HG03108 (cell line): ENCODE data around the gene MARCHF3.
"Not testable (repeated sequence)": the region's sequence is repeated elsewhere in the genome, so short reads cannot be mapped to it uniquely, and the experiment has no call there.

Source experiments
- ATAC-seq: cut with Tn5 transposase; IDR thresholded peaks from one replicate; pipeline ENCODE4 v1.9.1; 2021; ENCODE audit warnings: moderate library complexity; ENCODE audit not compliant: unreplicated experiment

The MARCHF3 gene

DNA sequence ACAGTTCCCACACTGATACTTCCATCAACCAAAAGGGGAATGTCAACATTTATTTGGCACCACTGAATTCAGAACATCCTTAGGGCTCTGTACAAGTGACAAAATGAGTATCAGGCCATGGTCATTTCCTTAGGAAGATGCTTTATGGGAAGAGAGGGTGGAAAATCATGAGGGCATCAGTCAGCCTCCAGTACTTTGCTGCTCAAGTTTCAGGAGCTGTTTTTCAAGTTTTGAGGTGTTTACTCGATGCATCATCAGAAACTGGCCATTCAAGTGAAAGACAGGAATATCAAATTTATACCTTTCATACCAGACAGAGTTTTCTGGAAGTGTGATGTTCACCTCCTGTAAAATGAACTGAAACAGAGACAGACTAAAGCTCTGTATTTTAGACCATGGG is 21.2 kb upstream of the MARCHF3 start:
- no peak for ATAC-seq

DNA sequence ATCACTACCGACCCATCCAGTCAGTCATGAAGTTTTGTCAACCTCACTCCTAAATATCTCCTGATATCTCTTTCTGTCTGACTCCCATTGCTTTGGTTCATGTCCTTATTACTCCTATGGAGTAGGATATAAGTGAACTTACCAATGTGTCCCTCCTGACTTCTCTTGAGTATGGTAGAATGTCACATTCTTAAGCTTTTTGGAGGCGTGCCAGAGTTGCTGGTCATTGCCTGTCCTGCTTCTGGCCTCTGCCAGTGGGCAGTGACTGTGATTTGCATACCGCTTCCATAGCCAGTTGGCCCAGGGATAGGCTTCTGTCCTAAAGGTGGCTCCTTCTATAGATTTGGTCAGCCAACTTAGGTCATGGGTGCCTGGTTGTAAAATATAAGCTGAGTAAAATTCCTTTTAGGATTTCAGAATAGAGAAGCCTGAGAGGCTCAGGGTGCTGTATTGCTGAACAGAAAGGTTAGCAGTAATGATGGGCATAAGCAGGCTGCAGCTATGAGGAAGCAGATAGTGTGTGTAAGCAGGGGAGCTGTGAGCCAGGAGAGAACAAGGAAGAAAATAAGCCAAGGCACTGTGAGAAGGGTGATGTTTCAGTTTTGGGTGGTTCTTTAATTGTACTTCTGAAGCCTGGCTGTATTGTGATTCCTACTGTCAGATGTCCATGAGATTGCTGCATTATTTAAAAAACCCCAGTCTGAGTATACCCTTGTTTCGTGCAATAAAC is 16.1 kb upstream of the MARCHF3 start:
- no peak for ATAC-seq

DNA sequence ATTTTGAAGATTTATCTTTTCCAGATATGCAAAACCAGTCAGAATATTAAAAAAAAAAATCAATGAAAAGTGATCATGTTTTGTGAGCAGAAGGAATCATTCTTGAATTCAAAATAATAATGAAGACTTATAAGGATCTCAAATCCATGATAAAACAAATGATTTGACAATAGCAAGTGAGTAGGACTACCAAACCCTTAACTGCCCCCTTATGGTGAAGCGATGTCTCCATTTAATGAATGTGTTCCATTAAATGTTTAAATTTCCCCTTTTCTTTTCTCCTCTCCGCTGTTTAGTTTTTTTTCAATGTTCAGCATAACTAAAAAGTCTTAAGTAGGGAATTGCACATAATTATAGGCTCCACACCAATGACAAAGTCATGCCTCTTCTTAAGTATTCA is 12.2 kb upstream of the MARCHF3 start:
- no peak for ATAC-seq

DNA sequence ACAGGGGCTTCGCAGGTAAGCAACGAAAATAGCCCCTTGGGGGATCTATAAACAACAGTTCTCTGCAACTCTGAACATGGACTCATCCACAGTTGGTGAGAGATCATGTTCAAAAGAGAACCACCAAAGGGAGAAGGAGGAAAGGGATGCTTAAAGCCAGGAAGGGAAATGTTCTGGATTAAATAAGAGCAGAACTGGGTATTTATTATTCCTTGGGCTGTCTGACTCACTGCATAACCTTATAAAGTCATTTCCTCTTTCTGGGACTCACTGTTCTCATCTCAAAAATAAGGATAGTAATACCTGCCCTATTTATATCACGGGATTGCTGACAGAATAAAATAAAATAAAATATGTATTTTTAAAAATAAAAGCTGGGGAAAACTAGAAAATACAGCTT is 11.2 kb upstream of the MARCHF3 start:
- ATAC-seq = no peak

DNA sequence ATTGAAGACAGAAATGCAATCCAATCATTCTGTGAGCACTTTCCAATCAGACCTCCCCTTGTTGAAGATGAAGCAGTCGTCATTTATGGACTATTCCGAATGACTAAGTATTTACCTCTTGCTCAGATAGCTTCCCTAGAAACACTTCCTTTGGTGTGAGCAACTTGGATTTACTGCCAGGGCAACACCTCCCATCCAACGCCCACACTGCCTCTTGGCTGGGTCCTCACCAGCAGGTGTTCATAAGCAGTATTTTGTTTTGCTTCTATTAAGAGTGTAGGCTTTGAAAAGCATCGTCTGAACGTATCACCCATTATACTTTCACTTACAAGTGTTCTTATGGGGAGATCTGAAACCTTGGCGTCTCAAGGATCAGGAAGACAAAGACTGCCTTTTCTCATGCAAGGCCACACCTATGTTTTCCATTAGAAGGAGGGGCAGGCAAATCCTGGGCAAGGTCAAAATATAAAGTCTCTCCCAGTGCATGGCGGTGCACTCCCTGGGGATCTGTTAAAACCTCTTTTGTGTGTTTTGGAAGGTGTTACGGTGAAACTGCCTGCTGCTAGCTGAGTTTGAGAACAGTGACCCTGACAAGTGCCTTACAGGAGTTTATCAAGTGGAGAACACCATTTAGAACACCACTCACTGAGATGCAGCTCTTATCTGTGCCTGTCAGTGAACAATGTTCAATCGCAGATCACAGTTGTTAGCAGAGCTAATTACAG is 10.6 kb upstream of the MARCHF3 start:
- ATAC-seq = no peak

DNA sequence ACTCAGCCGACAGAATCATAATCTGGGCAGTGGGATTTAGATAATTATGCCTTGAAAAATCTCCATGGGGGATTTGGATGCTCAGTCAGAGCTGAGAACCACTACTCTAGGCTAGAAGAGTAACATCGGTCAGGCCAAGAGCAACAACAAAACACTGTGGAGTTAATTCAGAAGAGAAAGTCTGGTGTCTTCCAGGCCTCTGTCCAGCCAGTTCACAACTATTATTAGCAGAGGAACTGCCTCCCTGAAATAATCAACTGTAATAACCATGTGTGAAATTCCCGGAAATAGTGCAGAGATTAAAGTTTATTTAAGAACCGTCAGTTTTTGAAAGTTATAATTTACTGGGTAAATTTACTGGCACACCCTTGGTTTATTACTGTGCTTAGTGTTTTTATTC is 8.2 kb upstream of the MARCHF3 start:
- no peak for ATAC-seq

DNA sequence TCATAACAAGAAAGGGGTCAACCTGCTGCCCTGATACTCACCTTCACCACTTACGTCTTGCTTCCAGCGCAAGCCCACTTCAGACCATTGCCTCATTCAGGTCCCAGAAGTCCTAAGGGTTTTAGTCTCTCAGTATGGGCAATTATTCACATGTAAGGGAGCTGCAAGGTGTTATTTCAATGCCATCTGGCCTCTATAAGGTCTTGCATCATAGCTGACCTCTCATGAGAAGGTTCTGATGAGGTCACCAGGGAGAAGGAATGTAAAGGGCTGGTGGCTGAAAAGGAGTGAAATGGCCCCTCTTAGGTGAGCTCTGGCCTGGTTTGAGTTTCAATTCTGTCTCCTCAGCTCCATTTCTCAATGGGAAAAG is 1.5 kb upstream of the MARCHF3 start:
- ATAC-seq = no peak

DNA sequence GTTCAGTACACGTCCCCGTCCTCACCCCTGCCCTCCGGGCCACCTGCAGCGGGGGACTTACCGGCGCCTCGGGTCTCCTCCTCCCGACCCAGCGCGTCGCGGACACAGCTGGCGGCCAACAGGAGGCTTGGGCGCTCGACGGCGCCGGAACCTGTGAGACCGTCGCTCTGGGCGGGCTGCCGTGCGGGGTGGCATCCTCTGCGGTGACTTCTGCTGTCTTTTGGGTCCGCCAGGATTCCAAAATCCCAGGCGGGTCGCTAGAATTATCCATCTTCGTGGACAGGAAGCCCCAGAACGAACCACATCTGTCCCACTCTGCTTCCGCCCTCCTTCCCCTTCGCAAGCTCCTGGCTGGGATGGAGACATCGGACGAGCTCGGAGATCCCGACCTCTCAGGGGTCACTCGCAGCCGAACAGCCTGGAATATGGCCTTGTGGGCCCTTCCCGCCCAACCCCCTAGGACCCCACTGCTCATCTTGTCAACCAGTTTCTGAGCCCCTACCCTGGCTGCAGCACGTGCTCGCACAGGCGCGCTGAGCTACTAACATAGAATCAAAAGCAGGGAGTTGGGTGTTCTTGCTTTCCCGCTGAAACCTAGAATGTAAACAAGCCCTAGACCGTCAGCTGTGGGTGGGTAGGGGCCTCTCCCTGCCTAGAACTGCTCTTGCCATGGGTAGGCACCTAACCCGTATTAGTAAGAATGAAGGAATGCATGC is 947 bp upstream of the MARCHF3 start:
- ATAC-seq = no peak

DNA sequence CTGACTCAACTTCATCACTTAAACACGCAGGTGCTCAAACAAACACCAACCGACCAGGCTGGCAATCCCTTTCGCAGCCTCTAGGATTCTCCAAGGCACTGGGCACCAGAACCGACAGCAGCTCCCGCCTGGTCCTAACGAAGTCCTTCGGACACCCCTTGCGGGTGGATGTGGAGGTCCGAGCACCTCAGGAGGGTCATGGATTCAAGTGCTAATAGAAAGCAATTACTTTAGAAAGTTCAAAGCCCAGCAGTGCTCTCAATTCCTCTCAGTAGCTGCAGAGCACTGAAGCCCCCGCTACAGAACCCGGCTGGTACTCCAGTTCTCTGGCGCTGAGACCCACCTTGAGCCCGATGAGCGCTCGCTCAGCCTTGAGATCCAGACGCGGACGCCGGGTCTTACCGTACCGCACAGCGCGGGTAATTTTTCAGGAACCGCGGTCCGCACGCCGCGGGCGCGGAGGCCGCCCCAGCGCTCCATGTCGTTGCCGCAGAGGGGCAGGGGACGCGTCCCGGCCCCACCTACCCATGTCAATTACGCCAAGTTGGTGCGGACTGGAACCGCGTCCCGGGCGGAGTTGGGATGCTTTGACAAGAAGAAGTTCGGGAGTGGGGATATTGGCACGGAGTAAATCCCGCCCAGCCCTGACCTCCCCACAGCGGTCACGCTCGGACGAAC is 638 bp downstream of the MARCHF3 start:
- ATAC-seq = peak; percentile 3

DNA sequence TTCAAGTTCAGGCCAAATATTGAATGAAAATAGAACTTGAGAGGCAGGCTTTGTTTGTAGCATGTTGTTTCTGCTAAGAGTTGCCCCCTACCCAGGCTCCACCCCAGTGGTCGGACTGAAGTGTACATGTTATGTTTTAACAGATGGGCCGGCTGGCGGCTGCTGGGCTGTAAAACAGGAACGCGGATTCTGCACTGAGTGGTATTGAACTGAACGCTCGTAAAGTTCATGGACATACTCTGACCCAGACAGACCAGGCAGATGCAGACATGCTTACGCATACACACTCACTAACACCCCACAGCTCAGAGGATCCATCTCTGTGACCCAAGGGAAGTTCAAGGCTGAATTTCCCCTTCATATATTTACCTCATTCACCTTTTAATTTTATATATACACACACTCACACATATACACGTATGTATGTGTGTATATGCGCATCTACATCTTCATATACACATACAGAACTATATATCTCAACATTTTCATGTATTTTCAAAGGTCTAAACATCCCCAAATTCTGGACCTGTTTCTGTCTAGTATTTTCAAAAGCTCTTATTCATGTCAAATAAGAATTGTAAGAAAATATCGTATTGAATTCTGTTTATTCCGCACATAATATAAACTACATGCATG is 1.4 kb downstream of the MARCHF3 start:
- ATAC-seq = no peak

DNA sequence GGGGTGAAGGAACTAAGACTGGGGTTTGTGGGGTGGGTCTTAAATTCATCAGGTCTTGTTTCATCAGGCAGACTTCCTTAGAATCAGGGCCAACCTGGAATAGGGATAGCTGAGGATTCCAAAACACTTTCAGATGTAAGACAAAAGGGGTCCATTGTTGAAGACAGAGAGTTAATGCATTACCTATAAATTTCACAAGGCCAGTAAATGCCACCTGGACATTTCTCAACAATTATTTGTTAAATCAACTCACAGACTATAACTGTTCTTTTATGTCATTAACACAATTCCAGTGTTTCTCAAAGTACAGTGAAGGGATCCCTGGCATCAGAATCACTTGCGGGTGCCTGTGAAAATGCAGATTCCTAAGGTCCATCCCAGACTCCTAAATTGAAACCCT is 2.8 kb downstream of the MARCHF3 start:
- no peak for ATAC-seq

DNA sequence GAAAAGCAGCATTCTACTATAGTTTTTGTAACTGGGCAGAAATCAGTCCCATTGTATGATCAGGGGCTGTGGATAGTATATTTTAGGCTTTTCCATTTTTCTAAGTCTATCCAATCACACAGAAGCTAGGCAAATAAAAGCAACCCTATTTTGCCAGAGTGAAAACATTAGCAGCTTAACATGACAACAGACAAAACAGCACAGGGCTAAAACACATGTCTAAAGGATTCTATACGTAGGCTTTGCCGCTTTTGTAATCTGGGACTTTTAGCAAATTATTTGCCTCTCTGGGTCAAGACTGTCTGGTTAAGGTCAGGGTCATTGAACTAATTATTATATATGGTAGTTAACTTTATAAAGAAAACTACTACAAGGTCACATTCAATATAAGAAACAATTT is 4.2 kb downstream of the MARCHF3 start:
- no peak for ATAC-seq

DNA sequence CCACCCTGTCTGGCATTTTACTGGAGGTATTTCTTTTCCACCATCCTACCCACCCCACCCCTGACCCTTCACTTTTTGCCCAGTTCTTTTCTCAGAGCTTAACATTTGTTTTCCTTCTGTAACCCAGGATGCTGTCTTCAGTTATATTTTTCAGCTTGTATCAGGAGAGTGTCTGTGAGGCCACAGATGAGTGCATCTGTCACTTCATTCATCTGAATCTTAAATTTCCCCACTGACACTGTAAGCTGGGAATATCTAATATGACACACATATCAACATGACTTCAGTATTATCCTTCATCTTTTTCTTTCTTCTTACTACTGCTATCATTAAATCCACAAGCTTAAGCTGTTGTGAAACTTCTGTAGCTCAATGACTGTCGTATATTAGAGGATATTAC is 4.9 kb downstream of the MARCHF3 start:
- ATAC-seq = no peak

DNA sequence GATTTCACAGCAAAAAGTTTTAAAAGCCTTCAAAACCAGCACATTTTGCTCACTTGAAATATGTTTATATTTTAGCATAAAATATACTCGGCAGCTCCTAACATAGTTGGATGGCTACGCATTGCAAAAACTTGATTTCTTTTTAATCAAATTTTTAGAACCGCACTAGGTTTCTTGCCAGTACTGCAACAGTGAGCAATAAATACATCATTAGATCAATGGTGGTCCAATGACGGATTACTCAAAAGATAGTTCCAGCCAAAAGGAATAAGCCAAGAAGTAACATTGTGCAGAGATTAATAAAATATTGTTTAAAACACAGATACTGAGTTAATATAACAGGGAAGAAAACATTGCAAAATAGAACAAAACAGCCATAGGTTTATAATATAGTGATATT is 5.5 kb downstream of the MARCHF3 start:
- ATAC-seq = no peak

DNA sequence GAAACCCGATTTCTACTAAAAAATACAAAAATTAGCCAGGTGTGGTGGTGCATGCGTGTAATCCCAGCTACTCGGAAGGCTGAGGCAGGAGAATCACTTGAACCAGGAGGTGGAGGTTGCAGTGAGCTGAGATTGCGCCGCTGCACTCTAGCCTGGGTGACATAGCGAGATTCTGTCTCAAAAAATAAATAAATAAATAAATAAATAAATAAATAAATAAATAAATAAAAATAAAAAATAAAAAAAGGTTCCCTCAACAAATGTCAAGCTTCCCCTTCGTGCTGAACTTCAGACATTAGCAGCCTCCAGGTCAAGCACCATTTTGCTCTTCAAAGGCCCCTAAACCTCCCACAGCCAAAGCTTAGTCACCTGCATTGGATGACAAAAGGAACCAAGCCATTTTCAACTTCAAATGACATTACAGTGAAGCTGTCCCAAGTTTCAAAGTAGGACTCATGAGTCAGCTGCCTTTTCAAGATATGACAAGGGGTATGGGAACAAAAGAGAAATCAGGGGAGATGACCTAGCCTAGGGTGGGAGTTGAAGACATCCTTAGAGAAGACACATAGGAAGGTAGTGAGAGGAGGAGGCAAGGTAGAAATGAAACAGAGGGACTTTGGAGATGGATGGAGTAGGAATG is 6.7 kb downstream of the MARCHF3 start:
- ATAC-seq = not testable (repeated sequence)

DNA sequence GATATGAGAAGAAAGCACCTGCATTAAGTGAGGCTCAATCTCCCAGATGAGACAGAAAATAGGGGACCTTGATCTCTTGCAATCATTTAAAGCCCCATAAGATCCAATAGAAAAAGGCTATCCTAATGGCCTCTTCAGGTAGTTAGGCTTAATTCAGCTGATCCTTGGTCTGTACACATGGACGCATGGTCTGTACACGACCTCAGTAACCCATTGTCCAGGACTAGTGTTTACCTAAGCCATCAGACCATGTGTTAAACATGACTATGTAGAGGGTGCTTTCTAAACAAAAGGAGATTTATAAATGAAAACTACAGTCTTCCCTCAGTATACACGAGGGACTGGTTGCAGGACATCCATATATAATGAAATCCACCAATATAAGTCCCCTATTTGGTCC is 7.5 kb downstream of the MARCHF3 start:
- ATAC-seq = no peak

DNA sequence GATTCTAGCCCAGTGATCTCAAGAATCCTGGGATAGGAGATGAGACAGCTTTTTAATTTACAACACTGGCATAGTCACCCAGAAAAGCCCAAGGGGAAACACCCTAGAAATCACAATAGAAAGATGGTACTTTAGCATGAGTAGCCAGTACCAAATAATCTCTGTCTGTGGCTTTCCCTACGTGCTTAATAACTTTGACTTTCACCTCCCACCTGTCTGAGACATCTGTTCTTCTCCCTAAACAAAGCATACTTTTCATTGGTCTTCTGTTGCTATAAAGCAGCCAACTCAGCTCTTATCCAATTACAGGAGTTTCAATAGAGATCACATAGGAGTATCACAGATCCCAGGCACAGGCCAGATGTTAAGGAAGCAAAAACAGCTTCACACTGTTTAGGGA is 10.4 kb downstream of the MARCHF3 start:
- no peak for ATAC-seq

DNA sequence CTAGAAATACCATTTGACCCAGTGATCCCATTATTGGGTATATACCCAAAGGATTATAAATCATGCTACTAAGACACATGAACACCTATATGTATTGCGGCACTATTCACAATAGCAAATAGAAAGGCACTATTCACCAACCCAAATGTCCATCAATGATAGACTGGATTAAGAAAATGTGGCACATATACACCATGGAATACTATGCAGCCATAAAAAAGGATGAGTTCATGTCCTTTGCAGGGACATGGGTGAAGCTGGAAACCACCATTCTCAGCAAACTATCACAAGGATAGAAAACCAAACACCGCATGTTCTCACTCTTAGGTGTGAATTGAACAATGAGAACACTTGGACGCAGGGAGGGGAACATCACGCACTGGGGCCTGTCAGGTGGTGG is 13.6 kb downstream of the MARCHF3 start:
- ATAC-seq = not testable (repeated sequence)

DNA sequence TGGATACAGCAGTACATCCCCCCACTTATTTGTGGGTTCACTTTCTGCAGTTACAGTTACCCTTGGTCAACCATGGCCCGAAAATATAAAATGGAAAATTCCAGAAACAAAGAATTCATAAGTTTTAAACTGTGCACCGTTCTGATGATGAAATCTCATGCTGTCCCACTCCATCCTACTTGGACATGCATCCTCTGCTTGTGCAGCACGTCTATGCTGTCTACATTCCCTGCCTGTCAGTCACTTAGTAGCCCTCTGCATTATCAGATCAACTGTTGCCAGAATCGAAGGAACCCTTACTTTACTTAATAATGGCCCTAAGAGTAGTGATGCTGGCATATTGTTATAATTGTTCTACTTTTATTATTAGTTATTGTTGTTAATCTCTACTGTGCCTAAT is 14.6 kb downstream of the MARCHF3 start:
- no peak for ATAC-seq

DNA sequence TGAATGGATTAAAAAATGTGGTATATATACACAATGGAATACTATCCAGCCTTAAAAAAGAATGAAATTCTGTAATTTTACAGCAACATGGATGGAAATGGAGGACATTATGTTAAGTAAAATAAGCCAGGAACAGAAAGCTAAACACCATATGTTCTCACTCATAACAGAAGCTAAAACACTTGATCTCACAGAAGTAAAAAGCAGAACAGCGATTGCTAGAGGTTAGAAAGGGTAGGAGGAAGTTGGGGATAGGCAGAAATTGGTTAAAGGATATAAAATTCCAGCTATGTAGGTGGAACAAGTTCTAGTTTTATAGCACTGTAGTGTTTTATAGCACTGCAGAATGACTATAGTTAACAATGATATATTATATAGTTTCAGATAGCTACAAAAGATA is 15.8 kb downstream of the MARCHF3 start:
- peak; percentile 47 for ATAC-seq

DNA sequence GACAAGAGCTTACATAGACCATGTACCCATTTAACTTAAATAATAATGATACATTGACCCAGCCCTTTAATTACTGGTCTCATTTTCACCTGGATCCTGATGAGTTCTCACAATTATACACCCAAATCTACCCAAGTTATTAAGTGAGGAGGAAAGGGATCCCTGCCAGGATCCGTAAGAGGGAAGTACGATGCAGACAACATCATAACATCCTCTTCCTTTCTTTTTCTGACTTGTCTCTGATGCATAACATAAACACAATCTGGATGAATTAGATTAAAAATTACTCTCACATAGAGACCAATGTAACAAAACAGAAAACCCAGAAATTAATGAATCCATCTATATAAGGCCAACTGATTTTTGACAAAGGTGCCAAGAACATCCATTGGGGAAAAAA is 17.0 kb downstream of the MARCHF3 start:
- ATAC-seq = no peak
